Frontal cortex (tissue), 4 donors: ENCODE results near the gene ZFP90. TPM values are rescaled to one million over a fixed set of nuclear protein-coding genes. Genes with fewer than 3 reads are reported as not detected.
"Not testable (repeated sequence)": the region's sequence is repeated elsewhere in the genome, so short reads cannot be mapped to it uniquely, and the experiment has no call there.

Experiments used
- DNase-seq, 2 donors: peaks; one replicate each; pipeline ENCODE4 v3.0.0; 2012; ENCODE audit warnings: low spot score in 2 of 2
- FAIRE-seq: peaks from 2 replicates; lab custom pipeline; 2012; peaks lifted over from hg19 to GRCh38; lab: Jason Lieb, UNC
- total RNA-seq: library from RNA; depleted of rRNA; stranded (reverse); fragments of >200 nt; gene quantifications from one replicate; pipeline ENCODE4 v1.2.3, GENCODE V29; 2014
- donor health status: control.
- donor health status: control.
- donor health status: control.

Gene ZFP90
- total RNA-seq, 1 donor from 2014 or later: 109 TPM

DNA sequence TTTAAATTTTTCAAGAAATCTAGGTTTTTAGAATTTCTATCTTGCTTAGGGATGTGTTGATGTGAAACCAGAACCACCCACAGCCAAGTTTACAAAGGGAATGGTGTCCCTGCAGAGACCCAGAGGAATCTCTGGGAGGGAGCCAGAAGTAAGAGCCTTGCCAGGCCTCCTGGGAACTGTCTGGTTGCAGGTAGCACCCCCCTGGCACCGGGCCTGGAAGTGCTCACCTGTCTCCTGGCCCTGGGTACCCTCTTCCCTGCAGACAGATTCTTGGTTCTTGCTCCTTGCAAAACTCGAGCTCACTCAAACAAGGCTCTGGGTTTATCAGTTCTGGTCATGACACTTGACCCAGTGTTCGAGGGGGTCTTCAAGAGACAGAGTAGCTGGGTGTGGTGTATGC is 24.6 kb upstream of the ZFP90 start:
- no peak for FAIRE-seq
- DNase-seq: no peak

GRCh38 chr16:68517606-68518166 is 21.4 kb upstream of the ZFP90 start:
- FAIRE-seq (no peak), DNase-seq (no peak)

DNA sequence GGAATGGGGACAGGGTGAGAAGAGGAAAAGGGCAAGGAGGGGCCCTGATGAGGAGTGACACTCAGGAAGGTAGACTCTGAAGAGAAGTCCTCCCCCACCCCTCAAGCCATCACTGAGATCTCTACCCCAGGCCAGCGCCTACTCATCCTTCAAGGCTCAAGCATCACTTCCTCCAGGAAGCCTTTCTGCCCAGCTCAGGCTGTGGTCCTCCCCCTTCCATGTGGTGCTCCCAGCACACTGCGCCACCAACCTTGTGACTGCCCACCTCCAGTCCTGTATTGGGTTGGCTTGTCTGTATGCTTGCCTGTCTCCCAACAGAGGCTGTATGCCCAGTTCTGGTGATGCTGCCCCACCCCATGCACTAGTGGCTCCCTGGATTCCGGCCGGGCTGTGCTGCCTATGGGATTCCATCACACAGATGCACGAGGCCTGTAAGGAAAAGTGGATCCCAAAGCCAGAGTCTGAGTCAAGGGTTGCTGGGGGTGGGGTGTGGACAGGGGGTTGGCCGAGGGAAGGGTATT is 19.8 kb upstream of the ZFP90 start:
- no peak for DNase-seq
- FAIRE-seq: no peak

GRCh38 chr16:68520649-68521086 is 18.4 kb upstream of the ZFP90 start:
- no peak for FAIRE-seq
- peak; percentile 79 to 96 for DNase-seq

- FAIRE-seq (no peak), DNase-seq (no peak)
Observed at GRCh38 chr16:68524069-68524820, 14.8 kb upstream of the ZFP90 start.

DNA sequence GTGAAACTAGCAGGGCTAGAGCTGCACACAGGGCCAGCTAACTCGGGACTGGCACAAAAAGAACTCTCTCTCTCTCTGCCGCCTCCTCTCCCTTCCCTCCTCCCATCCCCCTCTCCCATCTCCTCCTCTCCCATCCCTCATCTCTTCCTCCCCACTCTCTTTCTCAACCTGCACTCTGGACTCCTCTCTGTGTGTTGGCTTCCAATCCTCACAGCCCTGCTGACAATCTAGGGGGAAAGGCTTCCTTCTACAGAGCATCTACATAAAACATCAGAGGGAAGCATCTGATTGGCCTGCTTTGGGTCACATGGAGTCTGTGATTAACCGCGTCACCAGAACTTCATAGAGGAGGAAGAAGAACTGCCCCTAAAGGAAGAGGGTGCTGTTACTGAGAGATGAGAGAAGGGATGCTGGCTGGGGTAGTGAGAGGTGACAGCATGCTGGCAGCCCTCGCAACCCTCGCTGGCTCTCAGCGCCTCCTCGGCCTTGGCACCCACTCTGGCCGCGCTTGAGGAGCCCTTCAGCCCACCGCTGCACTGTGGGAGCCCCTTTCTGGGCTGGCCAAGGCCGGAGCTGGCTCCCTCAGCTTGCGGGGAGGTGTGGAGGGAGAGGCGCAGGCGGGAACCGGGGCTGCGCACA is 12.8 kb upstream of the ZFP90 start:
- FAIRE-seq: no peak

GRCh38 chr16:68526782-68527145 is 12.3 kb upstream of the ZFP90 start:
- FAIRE-seq (no peak), DNase-seq (no peak)

More for the DNA sequence above, 12.8 kb upstream of the ZFP90 start:
- no peak for DNase-seq

GRCh38 chr16:68528233-68528632 is 10.9 kb upstream of the ZFP90 start:
- DNase-seq: no peak
- no peak for FAIRE-seq

DNA sequence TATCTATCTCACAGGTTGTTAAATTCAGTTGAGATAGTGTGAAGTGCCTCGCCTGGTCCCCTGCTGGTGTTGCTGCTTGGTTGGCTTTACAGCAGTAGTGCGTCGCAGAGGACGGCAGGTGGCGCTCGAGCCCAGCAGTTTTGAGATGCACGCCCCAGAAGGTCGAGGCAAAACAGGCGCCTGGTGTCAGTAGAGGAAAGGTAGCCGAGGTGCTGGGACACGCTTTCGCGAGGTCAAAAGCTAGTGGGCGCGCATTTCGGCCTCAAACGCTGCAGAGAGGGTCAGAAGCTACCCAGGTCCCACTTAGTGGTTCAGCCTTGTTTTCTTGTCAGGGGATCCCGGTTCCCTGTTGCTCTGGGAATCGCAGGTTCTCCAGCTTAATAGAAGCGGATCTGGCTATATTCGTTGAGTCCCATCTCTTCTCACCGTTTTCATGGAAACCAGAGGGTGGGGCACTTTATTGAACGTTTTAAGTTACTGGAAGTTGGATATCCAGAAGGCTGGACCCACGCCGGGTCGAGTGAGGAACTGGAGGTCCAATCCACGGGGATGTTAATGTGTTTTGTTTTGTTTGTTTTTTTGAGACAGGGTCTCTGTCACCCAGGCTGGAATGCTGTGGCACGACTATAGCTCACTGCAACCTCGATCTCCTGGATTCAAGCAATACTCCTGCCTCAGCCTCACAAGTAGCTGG is 10.3 kb upstream of the ZFP90 start:
- DNase-seq (peak; percentile 88 to 89), FAIRE-seq (no peak)

DNA sequence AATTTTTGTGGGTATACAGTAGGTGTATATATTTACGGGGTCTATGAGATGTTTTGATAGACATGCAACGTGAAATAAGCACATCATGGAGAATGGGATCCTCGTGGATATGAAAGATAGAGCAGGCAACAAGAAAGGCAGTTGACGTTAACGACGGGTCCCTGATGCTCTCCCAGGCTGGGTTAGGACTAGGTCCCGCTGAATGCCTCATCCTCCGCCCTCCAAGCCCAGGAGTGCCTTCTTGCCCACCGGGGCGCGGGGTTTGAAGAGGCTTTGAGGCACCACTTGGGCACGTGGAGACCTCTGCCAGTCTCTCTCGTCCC is 9.5 kb upstream of the ZFP90 start:
- no peak for FAIRE-seq

DNA sequence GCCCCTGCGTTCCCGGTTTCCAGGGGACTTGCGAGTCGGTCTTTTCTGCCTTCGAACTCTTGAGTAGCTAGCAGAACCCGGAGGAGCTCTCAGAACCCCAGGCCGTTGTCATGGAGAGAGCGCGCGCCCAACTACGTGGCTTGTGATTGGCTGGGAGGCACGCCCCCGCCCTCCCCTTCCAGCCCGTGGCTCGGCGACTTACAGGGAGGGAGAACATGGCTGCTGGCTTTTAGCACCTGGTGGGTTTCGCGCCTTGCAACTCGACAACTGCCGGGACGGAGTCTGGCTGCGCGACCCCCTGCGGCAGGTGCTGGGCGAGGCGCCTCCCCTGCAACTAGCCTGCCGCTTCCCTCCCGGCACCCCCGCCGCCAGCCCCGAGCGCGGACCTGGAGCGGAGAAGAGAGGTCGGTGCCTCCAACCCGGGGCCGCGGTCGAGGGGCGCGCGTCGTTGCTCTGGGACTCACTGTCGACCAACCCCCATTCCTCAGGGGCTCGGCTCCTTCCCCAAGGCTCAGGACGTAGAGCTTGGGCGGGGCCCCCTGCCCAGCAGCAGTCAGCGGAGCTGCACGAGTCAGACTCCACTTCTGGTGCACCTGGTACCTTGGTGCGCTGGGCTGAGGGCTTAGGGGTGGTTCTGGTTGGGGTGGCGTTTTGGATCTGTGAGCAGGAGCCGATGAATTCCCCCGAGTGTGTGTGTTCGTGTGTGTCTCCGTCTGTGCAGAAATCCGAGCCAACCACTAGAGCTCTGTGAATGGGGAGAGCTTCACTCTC is 9.0 kb upstream of the ZFP90 start:
- no peak for FAIRE-seq

More for the DNA sequence above, 9.5 kb upstream of the ZFP90 start:
- no peak for DNase-seq

DNA sequence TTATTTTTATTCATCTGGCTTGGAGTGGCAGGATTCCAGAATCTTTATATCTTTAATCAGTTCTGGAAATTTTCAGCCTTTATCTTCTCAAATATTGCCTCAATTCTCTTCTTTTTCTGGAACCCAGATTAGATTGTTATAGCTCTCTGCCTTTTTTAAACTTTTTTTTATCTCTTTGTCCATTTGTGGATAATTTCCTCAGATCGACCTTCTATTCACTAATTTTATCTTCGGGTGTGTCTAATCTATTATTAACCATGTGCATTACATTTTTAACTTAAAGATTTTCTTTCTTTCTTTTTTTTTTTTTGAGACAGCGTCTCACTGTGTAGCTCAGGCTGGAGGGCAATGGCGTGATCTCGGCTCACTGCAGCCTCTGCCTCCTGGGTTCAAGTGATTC is 5.2 kb upstream of the ZFP90 start:
- no peak for DNase-seq
- no peak for FAIRE-seq

More for the DNA sequence above, 9.0 kb upstream of the ZFP90 start:
- peak; percentile 93 to 97 for DNase-seq

DNA sequence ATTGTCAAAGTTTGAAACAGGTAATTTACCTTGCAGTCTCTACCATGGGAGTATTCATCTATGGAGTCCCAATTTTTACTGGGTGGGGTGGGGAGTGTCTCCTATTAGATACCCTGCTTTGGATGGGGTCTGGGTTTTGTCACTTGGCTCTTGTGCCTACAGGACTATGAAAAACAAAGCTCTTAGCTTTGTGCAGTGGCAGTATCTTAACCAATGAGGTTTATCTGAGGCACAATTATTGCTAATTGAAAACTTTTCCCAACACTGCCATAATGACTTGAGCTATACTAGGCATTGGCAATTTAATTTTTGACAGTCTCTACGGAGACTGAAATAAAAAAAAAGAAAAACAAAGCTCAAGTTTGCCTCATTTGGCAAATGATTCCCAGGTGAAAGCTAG is 3.8 kb upstream of the ZFP90 start:
- no peak for DNase-seq
- FAIRE-seq: no peak

DNA sequence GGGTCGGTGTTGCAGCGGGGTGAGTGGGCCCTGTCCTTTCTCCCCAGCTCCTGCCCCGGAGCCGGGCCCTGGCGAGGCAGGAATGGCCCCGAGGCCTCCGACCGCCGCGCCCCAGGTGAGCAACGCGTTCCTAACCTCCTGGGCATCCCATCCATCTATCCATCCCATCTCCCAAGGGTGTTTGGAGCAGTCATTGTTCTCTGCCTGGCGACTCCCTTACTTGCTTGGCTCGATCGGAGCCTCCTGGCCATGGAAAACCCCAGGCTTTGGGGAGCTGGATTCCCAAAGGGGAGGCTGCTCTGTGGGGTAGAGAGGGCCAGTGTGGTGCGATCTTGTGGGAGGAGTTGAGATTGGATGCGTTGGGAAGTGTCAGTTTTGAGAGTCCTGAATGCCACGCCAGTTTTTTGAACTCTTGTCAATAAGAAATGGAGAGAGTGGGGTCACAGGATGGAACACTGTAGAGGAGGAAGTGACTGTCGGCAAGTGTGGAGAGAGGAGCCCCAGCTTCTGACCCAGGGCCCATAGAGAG is 684 bp downstream of the ZFP90 start:
- FAIRE-seq (no peak), DNase-seq (peak; percentile 26 to 34)

- DNase-seq: no peak
- FAIRE-seq: no peak
Observed at GRCh38 chr16:68548947-68549346, 9.9 kb downstream of the ZFP90 start.

- FAIRE-seq (no peak), DNase-seq (no peak)
Observed at GRCh38 chr16:68553186-68553585, 14.1 kb downstream of the ZFP90 start.

GRCh38 chr16:68560341-68560740 is 21.2 kb downstream of the ZFP90 start:
- DNase-seq, FAIRE-seq: not testable (repeated sequence)

DNA sequence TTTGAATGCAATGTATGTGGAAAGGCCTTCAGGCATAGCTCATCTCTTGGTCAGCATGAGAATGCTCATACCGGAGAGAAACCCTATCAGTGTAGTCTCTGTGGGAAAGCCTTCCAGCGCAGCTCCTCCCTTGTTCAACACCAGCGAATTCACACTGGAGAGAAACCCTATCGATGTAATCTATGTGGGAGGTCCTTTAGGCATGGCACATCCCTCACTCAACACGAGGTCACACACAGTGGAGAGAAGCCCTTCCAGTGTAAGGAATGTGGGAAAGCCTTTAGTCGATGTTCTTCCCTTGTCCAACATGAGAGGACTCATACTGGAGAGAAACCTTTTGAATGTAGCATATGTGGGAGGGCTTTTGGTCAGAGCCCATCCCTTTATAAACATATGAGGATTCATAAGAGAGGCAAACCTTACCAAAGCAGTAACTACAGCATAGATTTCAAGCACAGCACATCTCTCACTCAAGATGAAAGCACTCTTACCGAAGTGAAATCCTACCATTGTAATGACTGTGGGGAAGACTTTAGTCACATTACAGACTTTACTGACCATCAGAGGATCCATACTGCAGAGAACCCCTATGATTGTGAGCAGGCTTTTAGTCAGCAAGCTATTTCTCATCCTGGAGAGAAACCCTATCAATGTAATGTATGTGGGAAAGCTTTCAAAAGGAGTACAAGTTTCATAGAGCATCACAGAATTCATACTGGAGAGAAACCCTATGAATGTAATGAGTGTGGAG is 24.7 kb downstream of the ZFP90 start:
- FAIRE-seq (no peak), DNase-seq (no peak)
